Mammary epithelial cell (primary cell): ENCODE measurements around the gene SLAMF6.

Experiments used
- EZH2 ChIP-seq: IDR thresholded peaks from 2 replicates; pipeline ENCODE4 v1.6.1; 2012; ENCODE audit warnings: low read length, inconsistent platforms, borderline replicate concordance
- TF ChIP-seq, protein P1 (sequence below), 2 donors: IDR thresholded peaks in 1 of 2; conservative IDR thresholded peaks in 1 of 2; 2 replicates each; pipeline ENCODE4 v1.5.1; 2011 to 2012; ENCODE audit warnings: inconsistent platforms in 2 of 2, low read length in 2 of 2, mild to moderate bottlenecking in 2 of 2, control low read depth in 1 of 2, low read depth in 1 of 2; ENCODE audit not compliant: insufficient read depth in 1 of 2; ENCODE audit errors: extremely low read depth in 1 of 2

DNA sequence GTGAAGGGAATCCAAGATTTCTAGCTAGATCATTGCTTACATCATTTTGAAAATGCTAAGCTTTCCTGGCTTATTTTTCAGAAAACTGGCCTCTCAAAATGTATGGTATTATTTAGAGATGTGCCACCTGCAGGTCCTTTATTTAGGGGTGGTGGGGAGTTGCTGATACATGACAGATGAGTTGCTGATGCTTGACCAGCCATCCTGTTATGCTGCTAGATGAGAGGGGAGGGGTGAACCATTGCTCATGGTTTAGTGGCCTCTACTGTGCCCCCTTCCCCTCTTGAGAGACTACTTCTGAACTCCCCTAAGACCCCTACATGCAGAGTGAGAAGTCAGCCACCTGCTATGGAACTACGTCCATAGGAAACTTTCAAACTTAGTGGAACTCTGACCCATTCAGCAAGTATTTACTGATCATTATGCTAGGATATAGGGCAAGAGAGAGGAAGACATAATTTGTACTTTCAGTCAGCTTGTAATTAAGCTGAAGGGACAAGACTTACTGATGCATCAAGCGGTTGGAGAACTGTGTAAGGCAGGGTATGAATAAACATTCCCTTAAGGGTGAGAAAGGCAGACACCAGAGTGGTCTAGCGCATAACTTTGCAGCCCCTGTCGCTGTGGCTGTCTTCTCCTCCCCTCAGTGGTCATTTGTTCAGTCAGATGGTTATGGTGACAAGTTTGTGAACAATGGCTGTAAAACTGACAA, 34.6 kb downstream of the SLAMF6 start:
- TF ChIP-seq, protein P1, sequence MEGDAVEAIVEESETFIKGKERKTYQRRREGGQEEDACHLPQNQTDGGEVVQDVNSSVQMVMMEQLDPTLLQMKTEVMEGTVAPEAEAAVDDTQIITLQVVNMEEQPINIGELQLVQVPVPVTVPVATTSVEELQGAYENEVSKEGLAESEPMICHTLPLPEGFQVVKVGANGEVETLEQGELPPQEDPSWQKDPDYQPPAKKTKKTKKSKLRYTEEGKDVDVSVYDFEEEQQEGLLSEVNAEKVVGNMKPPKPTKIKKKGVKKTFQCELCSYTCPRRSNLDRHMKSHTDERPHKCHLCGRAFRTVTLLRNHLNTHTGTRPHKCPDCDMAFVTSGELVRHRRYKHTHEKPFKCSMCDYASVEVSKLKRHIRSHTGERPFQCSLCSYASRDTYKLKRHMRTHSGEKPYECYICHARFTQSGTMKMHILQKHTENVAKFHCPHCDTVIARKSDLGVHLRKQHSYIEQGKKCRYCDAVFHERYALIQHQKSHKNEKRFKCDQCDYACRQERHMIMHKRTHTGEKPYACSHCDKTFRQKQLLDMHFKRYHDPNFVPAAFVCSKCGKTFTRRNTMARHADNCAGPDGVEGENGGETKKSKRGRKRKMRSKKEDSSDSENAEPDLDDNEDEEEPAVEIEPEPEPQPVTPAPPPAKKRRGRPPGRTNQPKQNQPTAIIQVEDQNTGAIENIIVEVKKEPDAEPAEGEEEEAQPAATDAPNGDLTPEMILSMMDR (conservative IDR thresholded peaks at IDR 0.05 in 1 of 2, IDR thresholded peaks at IDR 0.05 in 1 of 2; ENCODE audit: extremely low read depth in 1 of 2, insufficient read depth in 1 of 2, low read depth in 1 of 2, low read length in 2 of 2): no peak
- TF ChIP-seq EZH2: no peak
